Ovary (tissue), 9 donors: ENCODE results near the gene VSTM2B. TPM values are rescaled to one million over a fixed set of nuclear protein-coding genes. Genes with fewer than 3 reads are reported as not detected.

Experiments
- DNase-seq, 5 donors: peaks; one replicate each; pipeline ENCODE4 v3.0.0-alpha.2; 2019 to 2020
- H3K27ac ChIP-seq, 2 donors: fragments of 200-600 bp; one replicate each; pipeline versions ENCODE4 v1.5.1 to v1.8.0; 2019 to 2022
- H3K27me3 ChIP-seq: fragments of 200-600 bp; one replicate; pipeline ENCODE4 v1.8.0; 2022
- H3K36me3 ChIP-seq: fragments of 200-600 bp; sonication (generic); one replicate; pipeline ENCODE4 v1.5.1; 2019
- H3K4me1 ChIP-seq: one replicate; pipeline ENCODE4 v1.8.1; 2013; ENCODE audit warnings: mild to moderate bottlenecking, moderate library complexity; ENCODE audit not compliant: insufficient read depth
- H3K4me3 ChIP-seq: fragments of 200-600 bp; sonication (generic); one replicate; pipeline ENCODE4 v1.5.1; 2017
- H3K9me3 ChIP-seq, 2 donors: fragments of 200-600 bp in 1 of 2; sonication (generic) in 1 of 2; one replicate each; pipeline versions ENCODE4 v1.5.1 to v1.8.1; 2013 to 2019; ENCODE audit warnings: mild to moderate bottlenecking in 1 of 2, moderate library complexity in 1 of 2
- EP300 ChIP-seq: sonication (generic); formaldehyde crosslinking; IDR thresholded peaks from one replicate; pipeline ENCODE4 v1.6.1; 2017; ENCODE audit warnings: antibody characterized with exemption
- POLR2A ChIP-seq: fragments of 450-650 bp; IDR thresholded peaks from one replicate; pipeline ENCODE4 v1.6.1; 2017; ENCODE audit warnings: antibody characterized with exemption, mild to moderate bottlenecking, moderate library complexity
- WGBS, 3 donors: extraction: QIAGEN DNeasy Blood & Tissue Kit in 1 of 3; methylation state at CpG; one replicate each; pipeline versions ENCODE4 v1.1.5 to v1.1.7; 2013 to 2017; 5-methylcytosine and 5-hydroxymethylcytosine counted together
- intact Hi-C, 4 donors: fragments of 100-400 bp; cut with DNase I; formaldehyde crosslinking; loops; one replicate each; pipeline versions ENCODE4 v1.11.0 to v1.15.1; 2022 to 2023
- polyA plus RNA-seq, 2 donors: library from polyadenylated mRNA; stranded (reverse); fragments of 200-250 nt in 1 of 2; fragments of 350-450 nt in 1 of 2; fragmentation: Illumina TruSeq in 1 of 2; extraction: RNeasy Lipid Tissue Mini Kit (QIAGEN cat#74804) in 1 of 2; gene quantifications; one replicate each; pipeline ENCODE4 v1.2.3, GENCODE V29; 2013 to 2014
- total RNA-seq, 7 donors: library from RNA; depleted of rRNA in 2 of 7; stranded (reverse); fragments of >200 nt in 2 of 7; fragmentation: NEBNext Ultra II Directional in 3 of 7; extraction: Animal tissue kit (Norgen Biotek cat#: 25700) in 3 of 7; gene quantifications; one replicate each; pipeline versions ENCODE4 v1.1.0 to v1.2.4, GENCODE V29; 2016 to 2023
- TF ChIP-seq, protein P1 (sequence below), 3 donors: fragments of 450-650 bp in 2 of 3; fragments of 200-600 bp in 1 of 3; IDR thresholded peaks; one replicate each; pipeline versions ENCODE4 v1.5.1 to v1.8.0; 2016 to 2022; ENCODE audit warnings: antibody characterized with exemption in 3 of 3, mild to moderate bottlenecking in 1 of 3
- donor health status: DM: no; HTN: no; CAD: no; lungs with moderate emphysema.
- donor health status: DM: no; HTN: no; CAD: no.
- donor health status: Bipolar disorder and iron deficiency.
- donor health status: DM: yes; HTN: yes; CAD: no.
- donor health status: DM: no; HTN: no; CAD: no.
- donor health status: DM: yes; HTN: yes; CAD: no.

The VSTM2B gene
- total and polyA plus RNA-seq, 9 donors, result 0.13 TPM; not detected in 8

GRCh38 chr19:29588095-29588494 is 62.3 kb downstream of the VSTM2B start:
- Histone ChIP-seq H3K4me3 (no peak overlapping the region), H3K27me3 (no peaks in the 10 kb centered on the region), H3K9me3 (no peaks in the 10 kb centered on the region), H3K4me1 (no peaks in the 10 kb centered on the region), H3K36me3 (no peaks in the 10 kb centered on the region), H3K27ac (no peak overlapping the region)
- intact Hi-C loops, result no loop called here
- no peak for DNase-seq
- TF ChIP-seq, protein P1, sequence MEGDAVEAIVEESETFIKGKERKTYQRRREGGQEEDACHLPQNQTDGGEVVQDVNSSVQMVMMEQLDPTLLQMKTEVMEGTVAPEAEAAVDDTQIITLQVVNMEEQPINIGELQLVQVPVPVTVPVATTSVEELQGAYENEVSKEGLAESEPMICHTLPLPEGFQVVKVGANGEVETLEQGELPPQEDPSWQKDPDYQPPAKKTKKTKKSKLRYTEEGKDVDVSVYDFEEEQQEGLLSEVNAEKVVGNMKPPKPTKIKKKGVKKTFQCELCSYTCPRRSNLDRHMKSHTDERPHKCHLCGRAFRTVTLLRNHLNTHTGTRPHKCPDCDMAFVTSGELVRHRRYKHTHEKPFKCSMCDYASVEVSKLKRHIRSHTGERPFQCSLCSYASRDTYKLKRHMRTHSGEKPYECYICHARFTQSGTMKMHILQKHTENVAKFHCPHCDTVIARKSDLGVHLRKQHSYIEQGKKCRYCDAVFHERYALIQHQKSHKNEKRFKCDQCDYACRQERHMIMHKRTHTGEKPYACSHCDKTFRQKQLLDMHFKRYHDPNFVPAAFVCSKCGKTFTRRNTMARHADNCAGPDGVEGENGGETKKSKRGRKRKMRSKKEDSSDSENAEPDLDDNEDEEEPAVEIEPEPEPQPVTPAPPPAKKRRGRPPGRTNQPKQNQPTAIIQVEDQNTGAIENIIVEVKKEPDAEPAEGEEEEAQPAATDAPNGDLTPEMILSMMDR (IDR thresholded peaks at IDR 0.05), result no peak
- TF ChIP-seq EP300, result no peak
- WGBS, 3 donors, result 77 to 88% (median 78%) methylated on average over 2 of the region's 2 CpGs

DNA sequence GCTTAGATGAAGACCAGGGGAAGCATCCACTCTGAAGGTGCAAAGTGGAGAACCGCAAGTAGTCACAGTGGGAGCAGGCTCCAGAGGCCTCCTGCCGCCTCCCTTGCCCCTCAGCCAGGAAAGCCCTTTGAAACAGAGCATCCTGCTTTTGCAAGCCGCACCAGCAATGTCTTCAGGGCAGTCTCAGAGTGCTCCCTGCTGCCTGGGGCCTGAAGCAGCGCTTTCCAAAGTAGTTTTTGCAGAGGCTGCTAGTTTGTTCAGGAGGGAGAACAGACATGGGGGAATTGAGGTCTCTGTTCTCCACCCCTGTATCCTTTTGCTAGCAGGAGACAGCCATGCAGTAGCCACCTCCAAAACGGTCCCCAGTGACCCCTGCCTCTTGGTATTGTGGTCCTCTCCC is 64.5 kb downstream of the VSTM2B start:
- Histone ChIP-seq H3K27ac (no peak overlapping the region), H3K4me3 (no peak overlapping the region), H3K9me3 (no peaks in the 10 kb centered on the region), H3K36me3 (no peaks in the 10 kb centered on the region), H3K27me3 (no peaks in the 10 kb centered on the region), H3K4me1 (no peaks in the 10 kb centered on the region)
- intact Hi-C loops, result no loop called here
- 32 to 41% (median 40%) methylated on average over 5 of the region's 5 CpGs for WGBS, 3 donors
- TF ChIP-seq EP300, result no peak
- TF ChIP-seq POLR2A, result no peak
- TF ChIP-seq, protein P1 (IDR thresholded peaks at IDR 0.05), result no peak
- no peak for DNase-seq

DNA sequence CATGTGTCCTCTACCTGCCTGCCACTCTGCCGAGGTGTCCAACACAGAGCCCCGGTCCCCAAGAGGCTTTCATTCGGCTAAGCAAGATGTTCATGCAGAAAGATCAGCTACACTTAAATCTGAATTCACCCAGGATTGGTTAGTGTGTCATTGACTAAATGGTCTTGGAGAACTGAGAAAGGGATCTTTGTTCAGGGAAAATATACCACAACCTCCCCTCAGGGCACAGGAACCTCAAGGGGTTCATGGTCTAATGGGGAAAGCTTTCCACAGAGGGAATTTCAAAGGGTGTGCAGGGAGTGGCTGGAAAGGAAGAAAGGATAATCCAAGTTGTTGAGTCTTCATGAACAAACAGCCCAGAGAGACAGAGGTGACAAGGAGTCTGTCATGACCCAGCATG is 65.9 kb downstream of the VSTM2B start:
- H3K4me1 ChIP-seq, result no peaks in the 10 kb centered on the region
- TF ChIP-seq POLR2A, result no peak
- TF ChIP-seq, protein P1 (IDR thresholded peaks at IDR 0.05), result no peak
- no peak for TF ChIP-seq EP300
- no peaks in the 10 kb centered on the region for H3K9me3 ChIP-seq
- H3K27me3 ChIP-seq, result no peaks in the 10 kb centered on the region
- 82 to 91% (median 85%) methylated on average over 3 of the region's 3 CpGs for WGBS, 3 donors
- H3K4me3 ChIP-seq, result no peak overlapping the region
- H3K36me3 ChIP-seq, result no peaks in the 10 kb centered on the region
- no peak for DNase-seq
- no peak overlapping the region for H3K27ac ChIP-seq
- intact Hi-C loops, result no loop called here

DNA sequence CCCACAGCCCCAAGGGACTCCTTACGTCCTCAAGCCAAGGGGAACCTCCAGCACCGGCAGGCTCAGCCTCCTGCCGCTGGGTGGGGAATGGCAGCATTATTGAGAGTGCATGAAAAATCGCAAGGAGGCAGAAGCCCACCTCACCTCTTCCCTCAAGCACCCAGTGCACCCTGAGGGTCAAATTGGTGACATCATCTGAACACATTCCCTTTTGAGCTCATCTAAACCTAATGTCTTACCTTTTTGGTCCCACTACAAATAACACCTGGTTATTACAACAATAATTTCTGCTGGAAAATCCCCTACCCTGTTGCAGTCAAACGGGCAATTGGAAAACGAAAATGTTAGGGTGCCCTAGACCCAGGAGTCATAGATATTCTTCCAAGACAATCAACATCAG is 68.1 kb downstream of the VSTM2B start:
- TF ChIP-seq, protein P1 (IDR thresholded peaks at IDR 0.05), result no peak
- no peak for TF ChIP-seq POLR2A
- no peak for TF ChIP-seq EP300
- Histone ChIP-seq H3K9me3 (no peaks in the 10 kb centered on the region), H3K27me3 (no peaks in the 10 kb centered on the region), H3K4me1 (no peaks in the 10 kb centered on the region), H3K27ac (no peak overlapping the region), H3K36me3 (no peaks in the 10 kb centered on the region), H3K4me3 (no peak overlapping the region)
- no peak for DNase-seq
- WGBS, 3 donors, result 66 to 74% (median 73%) methylated on average over 6 of the region's 6 CpGs
- intact Hi-C loops, result no loop called here
